CD4-positive, alpha-beta T cell treated with Interleukin-12 subunit alpha and Interleukin-12 subunit beta, for 1 hour (primary cell): ENCODE results near the gene KRTAP1-3.
"Not testable (repeated sequence)": the region's sequence is repeated elsewhere in the genome, so short reads cannot be mapped to it uniquely, and the experiment has no call there.

Experiments
- DNase-seq: peaks from one replicate; pipeline ENCODE4 v3.0.0-alpha.2; 2020

KRTAP1-3 gene

DNA sequence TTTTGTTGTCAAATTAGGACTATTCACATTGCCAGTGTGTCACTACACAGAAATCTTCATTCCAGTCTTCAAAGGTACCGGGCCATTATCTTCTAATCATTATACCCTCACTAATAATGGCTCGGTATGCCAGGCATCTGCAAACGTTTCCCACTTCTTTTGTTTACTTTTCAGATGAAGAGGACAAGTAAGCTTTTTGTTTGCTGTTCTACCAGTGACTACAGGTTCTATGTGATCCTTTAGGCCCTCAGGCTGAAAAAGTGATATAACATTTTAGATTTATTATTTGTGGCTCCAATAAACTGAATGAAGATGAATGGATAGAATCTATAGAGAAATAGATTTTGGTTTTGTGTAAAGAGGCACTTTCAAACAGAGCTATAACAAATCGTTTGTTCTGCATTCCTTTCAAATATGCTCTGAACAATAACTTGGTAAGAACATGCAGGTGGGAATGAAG, 25.3 kb downstream of the KRTAP1-3 start:
- no peak for DNase-seq

DNA sequence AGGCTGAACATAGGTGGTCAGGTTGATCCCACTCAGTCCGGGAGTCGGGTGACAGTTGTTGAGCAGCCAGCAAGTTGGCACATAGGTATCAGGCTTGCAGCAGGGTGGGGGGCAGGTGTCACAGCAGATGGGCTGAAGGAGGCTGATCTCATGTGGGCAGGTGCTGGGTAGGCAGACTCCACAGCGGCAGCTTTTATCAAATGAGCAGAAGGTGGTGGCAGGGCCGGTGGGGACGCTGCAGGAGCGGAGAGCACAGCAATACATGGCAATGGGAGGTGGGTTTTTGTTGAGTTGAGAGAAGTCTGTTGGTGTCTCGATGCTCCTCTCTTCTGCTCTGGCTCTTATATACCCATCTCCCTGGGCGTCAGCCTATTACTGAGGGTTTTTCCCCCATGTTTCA, 25.9 kb downstream of the KRTAP1-3 start, which contains the start of gene KRTAP3-1:
TSS of gene KRTAP3-1 (minus strand) at position 318 of the 400 bp plus-strand sequence. CDS start at position 264, 54 bp downstream.
- DNase-seq = no peak

DNA sequence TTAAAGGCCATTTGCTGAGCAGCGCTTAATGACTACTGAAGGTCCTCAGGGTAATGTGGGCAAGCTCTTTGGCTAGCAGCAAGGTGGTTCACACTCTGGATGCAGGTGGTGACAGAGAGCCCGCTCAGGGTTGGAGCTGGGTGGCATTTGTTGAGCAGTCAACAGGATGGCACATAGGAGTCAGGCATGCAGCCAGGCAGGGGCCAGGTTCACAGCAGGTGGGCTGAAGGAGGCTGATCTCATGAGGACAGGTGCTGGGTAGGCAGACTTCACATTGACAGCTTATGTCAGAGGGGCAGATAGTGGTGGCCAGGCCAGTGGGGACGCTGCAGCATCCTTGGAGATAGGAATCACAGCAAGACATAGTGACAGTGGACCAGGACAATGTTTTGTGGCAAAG, 30.3 kb downstream of the KRTAP1-3 start:
- DNase-seq = no peak

DNA sequence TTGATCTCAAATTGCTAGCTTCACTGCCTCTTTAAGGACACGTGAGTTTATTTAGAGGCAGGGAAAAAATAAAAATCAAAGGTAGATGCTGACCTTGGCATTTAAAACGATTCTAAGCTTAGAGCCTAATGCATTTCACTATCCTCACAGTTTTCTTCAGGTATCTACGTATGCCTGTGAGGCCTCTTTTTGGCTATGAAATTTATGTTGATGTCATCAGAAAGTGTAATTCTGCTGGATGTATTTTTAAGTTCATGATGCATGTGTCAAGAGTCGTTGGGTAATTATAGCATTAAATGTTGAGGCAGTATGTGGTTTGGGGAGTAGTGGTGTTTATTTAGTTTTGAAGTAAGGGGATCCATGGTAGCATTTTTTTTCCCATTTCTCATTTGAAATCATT, 30.7 kb downstream of the KRTAP1-3 start:
- DNase-seq = no peak

DNA sequence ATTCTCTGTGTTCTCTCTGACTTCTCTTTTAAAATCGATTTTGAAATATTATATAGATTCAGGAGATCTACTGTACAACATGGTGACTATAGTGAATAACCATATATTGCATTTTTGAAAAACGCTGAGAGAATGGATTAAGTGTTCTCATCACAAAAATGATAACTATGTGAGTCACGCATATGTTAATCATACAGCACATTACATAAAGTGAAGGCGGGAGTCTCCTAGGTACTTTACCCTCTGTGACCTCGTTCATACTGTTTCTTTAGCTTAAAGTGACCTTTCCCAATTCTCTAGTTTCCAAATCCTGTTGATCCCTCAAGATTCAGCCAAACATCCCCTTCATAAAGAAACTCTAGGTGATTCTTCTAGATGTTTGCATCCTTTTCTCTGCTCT, 31.9 kb downstream of the KRTAP1-3 start:
- DNase-seq = no peak

DNA sequence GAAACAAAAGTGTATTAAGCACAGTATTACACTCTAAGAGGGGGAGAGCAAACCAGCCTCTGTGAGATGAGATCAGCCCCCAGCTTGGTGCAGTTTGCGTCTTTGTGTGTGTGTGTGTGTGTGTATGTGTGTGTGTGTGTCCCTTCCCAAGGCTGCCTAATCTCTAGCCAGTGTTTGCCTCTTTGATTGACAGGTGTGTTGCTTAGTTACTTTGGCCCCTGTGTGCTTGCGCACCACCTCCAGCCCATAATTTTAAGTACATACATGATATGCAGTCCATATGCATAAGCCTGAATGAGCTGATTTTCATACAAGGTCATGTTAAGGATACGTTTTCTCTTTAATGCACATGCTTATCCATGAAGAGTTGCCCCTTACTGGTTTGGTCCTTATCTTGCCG, 32.9 kb downstream of the KRTAP1-3 start:
- DNase-seq = no peak

DNA sequence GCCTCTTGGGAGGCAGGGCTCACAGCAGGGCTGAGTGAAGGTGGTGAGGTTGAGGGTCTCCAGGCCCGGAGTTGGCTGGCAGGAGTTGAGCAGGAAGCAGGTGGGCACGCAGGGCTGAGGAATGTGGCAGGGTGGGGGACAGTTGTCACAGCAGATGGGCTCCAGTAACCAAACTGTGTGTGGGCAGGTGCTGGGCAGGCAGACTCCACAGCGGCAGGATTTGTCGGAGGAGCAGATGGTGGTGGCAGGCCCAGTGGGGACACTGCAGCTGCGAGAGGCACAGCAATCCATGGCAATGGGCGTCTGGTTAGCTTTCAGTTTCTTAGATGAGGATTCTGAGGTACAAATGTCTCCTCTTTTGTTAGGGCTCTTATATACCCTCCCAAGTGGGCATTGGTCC, 35.1 kb downstream of the KRTAP1-3 start, which contains the start of gene KRTAP3-2:
TSS of gene KRTAP3-2 (minus strand) at position 344 of the 400 bp plus-strand sequence. CDS start at position 291, 53 bp downstream.
- DNase-seq = not testable (repeated sequence)

DNA sequence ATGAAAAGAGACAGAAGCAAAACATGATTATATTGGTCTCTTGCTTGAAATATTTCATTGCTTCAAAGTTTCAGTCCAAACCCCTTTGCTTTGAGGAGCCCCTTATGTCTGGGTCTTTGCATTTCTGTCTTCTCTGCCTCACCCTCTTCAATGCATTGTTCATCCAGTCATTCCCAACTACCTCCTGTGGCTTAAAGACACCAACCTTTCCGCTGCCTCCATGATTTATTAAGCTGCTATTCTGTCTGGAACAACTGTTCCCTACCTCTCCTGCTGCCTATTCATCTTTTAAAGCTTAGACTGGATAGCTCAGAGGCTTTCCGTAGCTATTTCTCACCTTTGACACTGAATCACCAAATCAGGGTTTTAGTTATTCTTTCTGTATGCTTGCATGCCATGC, 37.3 kb downstream of the KRTAP1-3 start:
- no peak for DNase-seq

DNA sequence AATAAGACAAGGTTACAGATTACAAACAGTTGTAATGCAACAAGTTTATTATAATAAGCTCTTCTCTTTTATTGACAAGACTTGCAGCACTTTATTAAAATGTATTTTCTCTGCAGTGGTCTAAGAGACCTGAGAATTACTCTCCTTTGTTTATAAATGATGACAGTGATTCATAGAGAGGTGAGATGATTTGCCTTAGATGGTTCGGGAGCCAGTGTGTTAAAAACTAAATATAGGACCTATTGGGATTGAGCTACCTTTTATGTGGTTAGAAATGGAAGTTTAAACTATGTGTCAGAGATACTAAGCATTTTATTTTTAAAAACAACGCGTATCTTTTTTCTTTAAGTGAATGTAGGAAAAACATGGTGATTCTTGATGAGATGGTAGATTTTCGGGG, 37.8 kb downstream of the KRTAP1-3 start:
- no peak for DNase-seq

DNA sequence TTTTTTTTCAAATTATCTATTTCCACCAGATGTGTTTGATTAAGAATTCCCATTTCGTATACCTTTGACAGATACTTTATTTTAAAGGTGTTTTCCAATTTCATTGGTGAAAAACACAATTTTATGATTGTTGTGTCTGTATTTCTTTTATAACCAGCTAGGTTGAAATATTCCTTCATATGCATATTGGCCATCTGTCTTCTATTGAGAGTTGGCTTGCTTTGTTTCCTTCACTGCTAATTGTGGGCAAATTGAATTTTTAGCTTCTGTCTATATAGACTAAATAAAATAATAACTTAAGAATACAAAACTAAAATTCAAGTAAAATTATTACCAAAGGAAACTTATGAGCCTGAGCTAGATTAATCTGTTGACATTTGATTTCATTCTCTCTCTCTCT, 39.6 kb downstream of the KRTAP1-3 start:
- no peak for DNase-seq

DNA sequence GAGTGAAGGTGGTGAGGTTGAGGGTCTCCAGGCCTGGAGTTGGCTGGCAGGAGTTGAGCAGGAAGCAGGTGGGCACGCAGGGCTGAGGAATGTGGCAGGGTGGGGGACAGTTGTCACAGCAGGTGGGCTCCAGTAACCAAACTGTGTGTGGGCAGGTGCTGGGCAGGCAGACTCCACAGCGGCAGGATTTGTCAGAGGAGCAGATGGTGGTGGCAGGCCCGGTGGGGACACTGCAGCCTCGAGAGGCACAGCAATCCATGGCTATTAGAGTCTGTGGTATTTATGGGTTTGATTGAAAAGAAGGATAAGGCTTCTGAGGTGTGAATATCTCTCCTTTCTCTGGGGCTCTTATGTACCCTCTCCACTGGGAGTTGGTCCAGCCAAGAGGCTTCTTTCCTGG, 40.8 kb downstream of the KRTAP1-3 start, which contains the start of gene KRTAP3-3:
TSS of gene KRTAP3-3 (minus strand) at position 326 of the 400 bp plus-strand sequence. CDS start at position 259, 67 bp downstream.
- DNase-seq = no peak

DNA sequence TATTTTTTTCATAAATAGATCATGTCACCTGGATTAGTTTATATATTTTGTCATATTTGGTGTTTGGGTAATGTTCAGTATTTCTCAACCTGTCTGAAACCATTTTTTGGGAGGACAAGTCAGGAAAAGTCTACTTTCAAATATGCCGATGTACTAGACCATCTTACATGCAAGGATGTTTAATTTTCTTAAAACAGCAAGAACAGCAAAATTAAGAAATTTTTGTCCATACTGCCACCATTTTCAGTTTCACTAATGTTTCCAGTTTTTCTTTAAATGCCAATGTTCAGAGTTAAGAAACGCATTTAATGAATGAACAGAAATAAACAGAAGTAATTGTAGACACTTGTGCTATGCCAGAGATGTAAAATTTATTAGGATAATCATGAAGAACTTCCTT, 41.6 kb downstream of the KRTAP1-3 start:
- DNase-seq = no peak

DNA sequence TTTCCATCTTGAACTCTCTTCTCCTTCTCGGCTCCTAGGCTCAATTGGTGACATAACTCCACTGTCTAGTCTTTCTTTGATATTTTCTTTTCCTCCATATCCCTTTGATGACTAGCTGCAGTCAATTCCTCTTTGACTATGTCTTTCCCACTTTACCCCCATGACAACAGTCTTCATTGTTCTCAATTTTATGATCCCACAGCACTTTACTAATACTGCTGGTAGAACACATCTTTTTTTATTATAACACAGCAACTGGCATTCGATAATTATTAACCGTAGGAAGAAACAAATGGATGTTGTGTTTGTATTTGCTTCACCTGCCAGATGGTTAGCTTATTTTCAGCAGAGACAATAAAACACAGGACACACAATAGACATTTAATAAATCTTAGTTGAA, 42.0 kb downstream of the KRTAP1-3 start:
- DNase-seq = no peak

DNA sequence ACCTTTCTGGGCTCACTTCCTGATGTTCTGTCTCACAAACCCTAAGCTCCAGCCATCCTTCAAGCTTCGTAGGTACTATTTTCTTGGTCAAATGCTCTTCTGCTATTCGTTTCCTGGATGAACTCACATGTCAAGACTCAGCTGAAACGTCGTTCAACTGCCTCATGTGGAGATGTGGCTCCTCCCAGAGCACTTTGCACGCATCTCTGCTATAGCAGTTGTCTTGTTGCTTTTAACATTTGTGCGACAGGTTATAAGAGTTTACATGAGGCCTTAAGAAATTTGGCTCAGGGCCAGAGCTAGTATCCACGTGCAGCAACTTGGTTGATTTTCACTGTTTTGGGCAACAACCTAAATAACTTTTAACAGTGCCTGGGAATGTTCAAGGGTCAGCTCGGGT, 47.8 kb downstream of the KRTAP1-3 start:
- no peak for DNase-seq

DNA sequence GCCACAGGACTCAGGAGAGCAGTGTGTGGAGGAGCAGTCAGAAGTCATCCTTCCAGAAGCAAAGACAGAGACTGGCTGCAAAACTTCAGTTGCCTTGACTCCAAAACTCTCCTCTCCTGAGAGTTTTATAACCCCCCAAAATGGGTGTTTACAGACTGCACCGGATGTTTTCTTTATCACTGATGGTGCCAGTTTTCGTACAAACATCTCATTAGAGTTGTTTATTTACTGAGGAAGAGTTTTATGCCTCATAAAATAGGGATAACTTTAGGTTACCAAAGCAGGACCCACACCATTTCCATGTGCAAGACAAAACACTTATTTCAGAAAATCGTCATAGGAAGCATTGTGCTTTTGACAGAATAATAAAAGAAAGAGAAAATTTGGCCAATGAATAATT, 50.4 kb downstream of the KRTAP1-3 start, which contains the start of gene KRT40:
TSS of gene KRT40 (minus strand) at position 101 of the 400 bp plus-strand sequence. CDS start at position 48, 53 bp downstream.
- no peak for DNase-seq
